LoVo (cell line): Measurements from ENCODE around the gene KLK12.
"Not testable (repeated sequence)": the region's sequence is repeated elsewhere in the genome, so short reads cannot be mapped to it uniquely, and the experiment has no call there.

Experiments used
- DNase-seq: peaks from one replicate; pipeline ENCODE4 v3.0.0-alpha.2; 2016; ENCODE audit warnings: low spot score

KLK12 gene

DNA sequence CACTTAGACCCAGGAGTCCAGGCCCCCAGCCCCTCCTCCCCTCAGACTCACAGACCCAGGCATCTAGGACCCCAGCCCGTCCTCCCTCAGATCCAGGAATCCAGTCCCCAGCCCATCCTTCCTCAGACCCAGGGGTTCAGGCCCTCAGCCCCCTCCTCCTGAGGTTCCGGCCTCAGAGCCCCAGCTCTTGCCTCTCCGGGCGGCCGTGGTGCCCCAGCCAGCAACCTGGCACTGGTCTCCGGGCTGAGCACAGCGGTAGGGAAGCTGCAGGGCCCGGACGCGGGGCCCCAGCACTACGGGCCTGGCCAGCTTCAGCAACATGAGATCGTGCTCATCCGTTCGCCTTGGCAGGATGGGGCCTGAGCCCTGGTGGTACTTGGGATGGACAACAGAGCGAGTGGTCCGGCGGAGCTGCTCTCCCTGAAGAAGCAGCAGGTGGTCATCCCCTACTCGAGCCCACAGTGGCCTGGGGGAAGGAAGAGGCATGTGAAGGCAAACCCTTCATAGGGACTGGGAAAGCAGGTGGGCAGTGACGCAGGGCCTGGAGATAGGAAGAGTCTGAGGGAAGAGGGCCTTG lies 19.0 kb downstream of the KLK12 start:
- no peak for DNase-seq

DNA sequence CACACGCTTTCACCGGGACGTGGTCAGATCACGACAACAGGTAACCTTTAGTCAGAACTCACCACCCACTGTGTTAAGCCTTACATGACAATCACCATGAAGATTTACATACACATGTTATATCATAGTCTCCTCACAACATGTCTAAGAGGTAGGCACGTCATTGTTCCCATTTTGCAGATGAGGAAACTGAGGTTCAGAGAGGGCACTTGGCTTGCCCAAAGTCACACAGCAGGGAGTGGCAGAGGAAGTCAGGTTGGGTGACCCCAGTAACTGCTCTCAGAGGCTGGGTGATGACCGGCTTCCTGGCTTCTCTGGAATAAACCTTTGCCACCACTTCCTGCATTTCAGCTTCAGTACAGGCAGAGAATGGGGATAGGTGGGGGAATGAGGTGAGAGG lies 20.6 kb downstream of the KLK12 start:
- DNase-seq, result no peak

DNA sequence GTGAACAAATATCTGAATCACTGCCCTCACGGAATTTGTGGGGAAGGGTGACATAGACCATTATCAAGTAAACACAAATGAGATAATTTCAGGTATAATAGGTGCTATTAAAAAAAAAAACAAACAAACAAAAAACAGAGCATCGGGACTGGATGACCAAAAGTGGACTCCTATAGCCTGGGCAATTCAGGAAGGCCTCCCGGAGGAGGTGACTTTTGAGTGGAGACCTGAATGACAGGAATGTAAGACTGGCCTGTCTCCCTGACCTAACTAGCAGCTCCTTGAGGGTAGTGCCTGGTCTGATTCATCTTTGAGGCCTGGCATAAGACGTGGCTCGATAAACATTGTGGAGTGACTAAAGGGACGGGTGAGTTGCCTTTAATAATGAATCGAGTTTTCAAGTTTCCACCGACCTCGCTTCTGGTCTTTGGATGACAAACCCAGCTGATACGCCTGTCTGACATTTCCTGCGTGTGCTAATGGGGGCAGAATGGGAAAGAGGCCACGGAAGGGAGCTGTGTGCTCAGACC lies 22.1 kb downstream of the KLK12 start:
- DNase-seq, result no peak

DNA sequence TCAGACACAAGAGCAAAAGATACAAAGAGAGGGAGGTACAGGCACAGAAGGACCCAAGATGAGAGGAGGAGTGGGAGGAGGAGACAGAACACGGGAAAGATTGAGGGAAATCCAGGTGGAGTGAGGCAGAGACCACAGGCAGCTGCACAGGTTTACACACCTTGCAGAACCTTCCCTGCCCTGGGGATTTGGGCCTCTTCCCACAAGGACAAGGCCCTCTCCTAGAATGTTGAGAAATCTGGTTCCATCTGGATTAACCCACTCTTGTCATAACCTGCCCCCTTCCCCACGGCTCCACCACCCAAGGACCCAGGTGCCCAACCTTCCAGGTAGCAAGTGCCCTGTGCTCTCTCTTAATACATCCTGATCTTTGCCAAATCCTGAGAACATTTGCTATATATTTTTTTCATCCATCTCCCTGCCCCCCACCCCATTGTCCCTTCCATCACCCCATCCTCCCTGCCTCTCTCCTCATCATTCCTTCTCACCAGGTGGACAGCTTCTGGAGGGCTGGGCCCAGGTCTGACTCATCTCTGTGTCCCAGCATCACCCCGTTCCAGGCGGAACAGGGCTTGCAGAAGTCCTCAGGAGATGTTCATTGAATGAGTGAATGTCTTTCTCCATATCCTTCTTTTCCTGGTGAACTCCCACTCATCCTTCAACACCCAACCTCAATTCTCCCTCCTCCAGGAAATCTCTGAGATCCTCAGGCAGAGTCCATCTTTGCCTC lies 24.6 kb downstream of the KLK12 start:
- no peak for DNase-seq

DNA sequence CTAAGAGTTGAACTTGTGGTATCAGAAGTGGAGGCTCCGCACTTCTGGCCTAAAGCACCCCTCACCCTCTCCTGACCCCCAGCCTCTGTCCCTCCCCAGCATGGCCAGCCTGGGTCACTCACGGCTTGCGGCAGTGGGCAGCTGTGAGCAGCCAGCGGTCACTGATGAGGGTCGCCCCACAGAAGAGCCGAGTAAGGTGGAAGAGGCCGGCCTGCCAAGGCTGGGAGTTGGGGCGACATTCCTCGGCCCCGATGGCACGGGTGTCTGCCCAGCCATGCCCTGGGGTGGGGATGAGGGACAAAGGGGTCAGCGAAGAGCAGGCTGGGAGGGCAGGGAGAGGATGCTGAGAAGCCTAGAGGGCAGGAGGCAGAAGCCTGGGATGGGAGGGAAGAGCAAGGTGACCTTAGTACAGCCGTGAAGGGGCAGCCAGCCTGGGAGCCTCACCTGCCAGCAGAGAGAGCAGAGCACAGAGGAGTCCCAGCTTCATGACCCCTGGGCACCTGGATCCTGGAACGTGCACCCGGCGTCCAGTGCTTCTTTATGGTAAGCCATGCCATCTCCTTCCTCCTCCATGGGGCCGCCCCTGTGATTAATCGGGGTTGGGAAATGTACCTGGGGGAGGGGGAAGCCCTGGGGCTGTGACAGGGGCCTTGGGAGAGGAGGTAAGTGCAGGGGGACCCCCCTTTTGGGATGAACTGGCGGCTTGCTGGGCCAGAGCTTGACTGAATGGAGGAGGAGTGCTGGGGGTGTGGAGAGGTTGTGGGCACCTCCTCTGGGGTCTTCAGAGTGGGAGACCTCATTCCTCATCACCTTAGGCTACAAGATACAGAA lies 25.5 kb downstream of the KLK12 start:
- no peak for DNase-seq

DNA sequence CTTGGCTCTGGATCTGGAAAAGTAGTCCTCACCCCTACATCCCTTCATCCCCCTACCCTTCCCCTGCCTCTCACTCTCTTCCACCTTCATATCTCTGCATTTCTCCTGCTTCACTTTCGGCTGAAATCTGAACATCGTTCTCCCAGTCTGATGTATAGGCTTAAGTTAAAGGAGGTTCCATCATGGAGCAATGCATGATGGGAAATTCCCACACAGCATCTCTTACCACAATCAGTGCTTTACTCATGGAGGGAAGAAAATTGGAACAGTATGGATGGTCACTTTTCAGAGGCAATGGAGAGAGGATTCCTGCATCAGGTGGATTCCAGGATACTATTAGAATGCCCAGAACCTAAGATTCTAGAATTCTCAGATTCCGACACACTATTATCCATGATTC lies 27.3 kb downstream of the KLK12 start:
- no peak for DNase-seq

DNA sequence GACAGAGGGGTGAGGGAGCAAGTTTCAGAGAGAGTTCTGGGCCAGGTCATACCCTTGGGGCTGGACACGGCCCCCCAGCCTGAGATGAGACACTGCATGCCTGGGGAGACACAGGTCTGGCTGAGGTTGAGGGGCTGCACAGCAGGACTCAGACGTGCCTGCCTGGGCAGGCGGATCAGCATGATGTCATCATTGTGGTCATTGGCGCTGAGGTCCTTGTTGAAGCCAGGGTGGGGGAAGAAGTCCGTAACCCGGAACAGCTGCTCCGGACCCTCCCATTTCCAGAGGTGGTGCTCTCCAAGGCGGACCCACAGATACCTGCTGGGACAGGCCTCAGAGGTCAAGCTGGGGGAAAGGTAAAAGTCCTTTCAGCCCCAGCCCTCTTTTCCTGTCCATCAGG lies 28.4 kb downstream of the KLK12 start:
- DNase-seq, result no peak

DNA sequence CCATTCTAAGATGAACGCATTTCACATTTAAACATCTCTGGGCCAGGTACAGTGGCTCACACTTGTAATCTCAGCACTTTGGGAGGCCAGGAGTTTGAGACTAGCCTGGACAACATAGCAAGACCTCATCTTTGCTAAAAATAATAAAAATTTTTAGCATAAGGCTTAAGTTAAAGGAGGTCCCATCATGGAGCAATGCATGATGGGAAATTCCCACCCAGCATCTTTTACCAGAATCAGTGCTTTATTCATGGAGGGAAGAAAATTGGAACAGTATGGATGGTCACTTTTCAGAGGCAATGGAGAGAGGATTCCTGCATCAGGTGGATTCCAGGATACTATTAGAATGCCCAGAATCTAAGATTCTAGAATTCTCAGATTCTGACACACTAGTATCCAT lies 29.6 kb downstream of the KLK12 start:
- DNase-seq, result no peak

DNA sequence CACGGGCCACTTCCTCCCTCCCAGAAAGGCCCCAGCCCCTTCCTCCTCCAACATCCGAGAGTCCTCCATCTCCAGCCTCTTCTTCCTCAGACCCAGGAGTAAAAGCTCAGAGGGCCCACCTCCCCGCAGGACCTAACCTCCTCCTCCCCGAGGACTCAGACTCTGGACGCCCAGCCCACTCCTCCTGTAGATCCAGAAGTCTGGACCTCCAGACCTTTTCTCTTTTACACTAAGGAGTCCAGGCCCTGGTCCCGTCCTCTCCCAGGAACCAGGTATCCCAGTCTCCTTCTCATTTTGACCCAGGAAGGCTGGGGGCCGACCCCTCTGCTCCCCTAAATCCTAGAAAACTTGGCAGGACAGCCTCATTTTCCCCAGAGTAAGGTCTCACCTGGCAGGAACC lies 31.5 kb downstream of the KLK12 start:
- no peak for DNase-seq

DNA sequence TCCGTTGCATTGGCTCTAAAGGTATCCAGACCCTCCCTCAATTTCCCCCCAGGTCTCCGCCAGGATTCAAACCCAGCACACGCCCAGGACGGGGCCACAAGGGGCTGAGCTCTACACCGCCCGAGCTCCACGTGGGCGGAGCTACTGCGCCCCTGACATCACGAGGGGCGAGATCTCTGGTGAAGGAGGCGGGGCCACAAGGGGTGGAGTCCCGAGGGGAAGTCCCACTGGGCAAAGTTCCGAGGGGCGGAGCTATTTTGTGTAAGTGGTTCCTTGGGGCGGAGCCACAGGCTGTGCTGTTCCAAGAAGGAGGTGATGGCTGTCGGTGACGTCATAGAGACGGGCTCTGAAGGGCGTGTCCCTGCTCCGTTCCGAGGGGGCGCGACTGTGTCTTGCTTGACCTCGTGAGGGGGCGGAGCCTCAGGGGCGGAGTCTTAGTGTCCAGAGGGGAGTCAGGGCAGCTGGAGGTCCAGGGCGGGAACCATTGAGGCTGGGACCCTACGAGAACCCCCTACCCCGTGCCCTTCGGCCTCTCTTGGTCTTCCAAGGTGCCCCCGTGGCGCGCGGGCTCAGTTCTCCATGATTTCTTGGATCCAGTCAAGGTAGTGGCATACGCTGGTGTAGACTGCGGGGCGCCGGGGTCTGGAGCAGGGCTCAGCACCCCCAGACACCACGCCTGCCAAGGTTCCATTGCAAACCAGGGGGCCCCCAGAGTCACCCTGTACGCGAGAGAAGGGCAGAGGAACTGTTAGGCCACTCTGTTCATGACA lies 32.1 kb downstream of the KLK12 start:
- DNase-seq, result peak; percentile 60

DNA sequence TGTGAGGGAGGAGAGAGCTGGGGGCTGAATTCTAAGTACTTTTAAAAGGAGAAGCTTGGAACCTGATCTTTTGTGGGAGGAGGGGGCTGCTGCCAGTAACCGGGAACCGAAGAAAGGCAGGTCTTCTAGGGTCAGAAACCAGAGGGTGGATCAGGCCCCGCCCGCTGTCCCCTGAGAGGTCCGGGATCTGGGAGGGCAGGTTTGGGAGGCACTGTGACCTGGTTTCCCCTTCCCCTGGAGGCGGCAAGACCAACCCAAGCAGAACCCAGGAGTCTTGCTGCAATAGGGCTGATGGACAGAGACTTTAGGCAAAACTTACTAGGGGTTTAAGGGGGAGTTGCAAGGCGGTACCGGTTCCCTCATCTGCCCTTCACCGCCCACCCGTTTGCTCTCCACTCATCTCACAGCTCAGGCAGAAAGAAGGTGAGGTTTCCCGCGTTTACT lies 32.7 kb downstream of the KLK12 start:
- no peak for DNase-seq

DNA sequence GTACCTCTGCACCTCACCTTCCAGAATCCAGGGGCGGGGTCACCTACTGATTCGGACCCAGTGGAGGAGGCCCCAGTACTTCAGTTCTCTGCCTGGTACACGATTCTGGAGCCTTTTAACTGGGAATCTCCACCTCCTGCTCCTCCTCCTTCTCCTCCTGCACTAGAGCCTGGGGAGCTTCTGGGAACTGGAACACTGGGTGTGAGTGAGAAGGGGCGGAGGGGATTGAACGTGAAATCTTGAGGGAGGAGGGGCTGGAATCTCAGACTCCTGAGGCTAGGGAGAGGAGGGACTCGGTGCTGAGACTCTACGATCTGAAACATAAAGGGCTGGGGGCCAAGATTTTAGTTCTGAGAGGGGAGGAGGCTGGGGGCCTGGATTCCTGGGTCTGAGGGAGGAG lies 33.3 kb downstream of the KLK12 start, which contains the start of gene KLK8:
KLK8 (minus strand) TSS at position 90 of the 400 bp plus-strand sequence. CDS start 437 bp downstream, outside the sequence.
- no peak for DNase-seq

DNA sequence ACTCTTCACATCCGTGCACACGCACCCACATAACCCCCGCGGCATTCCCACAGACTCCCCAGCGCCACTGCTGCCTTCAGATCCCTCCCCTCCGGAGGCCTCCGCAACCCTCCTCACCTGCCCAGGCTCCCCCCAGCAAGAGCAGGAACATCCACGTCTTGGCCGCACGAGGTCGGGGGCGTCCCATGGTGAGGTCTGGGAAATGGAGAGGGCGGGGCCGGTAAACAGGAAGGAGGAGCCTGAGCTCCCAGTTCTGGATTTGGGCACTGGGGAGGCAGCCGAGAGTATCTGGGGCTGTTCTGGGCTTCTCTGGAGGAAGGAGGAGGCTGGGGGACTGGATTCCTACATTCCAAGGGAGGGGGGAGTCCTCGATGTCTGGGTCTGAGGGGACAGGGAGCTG lies 33.8 kb downstream of the KLK12 start:
- DNase-seq, result no peak

DNA sequence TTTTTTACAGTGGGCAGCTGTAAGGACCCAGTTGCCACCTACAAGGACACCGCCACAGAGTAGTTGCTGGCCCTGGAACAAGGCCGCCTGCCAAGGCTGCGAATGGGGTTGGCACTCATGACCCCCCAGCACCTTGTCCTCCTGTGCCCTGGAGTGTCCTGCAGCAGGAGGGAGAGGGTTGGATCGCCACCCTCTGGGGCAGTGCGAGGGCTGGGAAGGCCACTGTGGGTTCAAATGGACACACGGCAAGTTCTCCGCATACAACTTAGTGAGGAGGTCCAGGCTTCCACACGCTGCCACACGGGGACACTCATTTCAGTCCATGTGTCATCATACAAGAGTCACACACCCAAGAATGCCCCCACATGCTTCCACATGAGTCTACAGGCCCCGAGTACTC lies 34.4 kb downstream of the KLK12 start:
- no peak for DNase-seq

DNA sequence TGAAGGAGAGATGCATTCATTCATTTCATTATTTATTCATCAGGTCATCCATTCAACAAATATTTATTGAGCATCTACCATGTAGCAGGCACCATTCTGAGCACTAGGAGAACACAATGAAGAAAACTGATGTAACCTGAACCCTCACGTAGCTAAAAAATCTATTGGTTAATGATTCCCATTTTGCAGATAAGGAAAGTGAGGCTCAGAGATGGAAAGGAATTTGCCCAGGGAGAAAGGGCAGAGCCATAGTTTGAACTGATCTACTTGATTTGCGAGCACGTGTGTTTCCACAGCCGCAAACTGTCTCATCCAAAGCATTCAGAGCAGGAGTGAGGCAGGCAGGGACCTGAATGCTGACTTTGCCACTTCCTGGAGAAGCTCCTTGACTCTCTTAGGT lies 36.1 kb downstream of the KLK12 start:
- no peak for DNase-seq

DNA sequence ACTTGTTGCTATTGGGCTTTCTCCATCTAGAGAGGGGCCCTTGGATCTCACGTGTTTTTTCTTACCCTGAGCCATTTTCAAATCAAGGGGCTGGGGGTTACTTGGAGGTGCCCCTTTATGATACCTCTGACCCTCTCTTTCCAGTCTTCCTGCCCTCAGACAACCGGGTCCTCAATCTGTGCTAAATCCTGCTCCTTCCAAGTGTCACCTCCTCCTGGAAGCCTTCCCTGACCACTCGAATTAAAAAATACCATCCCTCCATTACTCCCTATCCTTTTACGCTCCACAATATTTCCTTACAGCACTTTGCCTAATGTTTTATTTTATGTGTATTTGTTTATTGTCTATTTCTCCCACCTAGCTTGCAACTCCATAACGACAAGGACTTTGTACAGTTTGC lies 36.7 kb downstream of the KLK12 start:
- DNase-seq, result no peak

DNA sequence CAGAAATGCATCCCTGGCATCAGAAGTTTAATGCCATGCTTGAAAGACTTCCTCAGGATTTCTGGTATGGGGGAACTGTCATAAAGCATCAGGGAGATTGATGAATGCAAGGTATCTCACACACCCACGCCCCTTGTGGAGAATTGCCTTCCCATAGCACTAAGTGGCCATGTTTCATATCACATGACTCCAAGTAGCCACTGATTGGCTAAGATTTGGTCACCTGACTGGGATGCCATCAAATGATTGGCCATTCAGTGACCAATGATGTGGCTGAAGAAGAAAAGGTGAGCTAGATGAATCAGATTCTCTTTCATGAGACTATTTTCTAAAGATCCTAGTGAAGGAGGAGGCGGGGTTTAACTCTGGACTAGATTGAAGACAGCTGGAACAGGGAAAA lies 40.7 kb downstream of the KLK12 start:
- no peak for DNase-seq

DNA sequence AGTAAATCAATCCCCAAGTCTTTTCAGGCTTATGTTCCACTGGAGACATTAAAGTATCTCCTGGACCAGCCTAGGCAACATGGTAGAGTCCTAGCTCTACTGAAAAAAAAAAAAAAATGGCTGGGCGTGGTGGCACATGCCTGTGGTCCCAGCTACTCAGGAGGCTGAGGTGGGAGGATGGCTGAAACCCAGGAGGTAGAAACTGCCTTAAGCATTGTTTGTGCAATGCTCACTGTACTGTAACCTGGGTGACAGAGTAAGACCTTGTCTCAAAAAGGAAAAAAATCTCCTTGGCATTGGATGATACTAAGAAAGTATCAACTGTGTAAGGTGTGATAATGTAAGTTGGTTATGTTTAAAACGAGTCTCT lies 42.2 kb downstream of the KLK12 start:
- no peak for DNase-seq

DNA sequence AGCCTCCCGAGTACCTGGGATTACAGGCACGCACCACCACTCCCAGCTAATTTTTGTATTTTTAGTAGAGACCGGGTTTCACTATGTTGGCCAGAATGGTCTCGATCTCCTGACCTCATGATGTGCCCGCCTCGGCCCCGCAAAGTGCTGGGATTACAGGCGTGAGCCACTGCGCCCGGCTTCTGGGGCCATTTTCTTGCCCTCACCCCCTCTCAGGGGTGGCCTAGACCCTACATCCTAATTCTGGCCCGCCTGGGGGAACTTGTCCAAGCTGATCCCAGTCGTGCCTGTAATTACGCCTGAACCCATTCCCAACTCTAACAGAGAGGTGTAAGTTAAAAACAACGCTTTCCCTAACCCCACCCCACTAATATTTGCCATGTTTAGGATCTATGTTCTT lies 50.4 kb downstream of the KLK12 start:
- not testable (repeated sequence) for DNase-seq

DNA sequence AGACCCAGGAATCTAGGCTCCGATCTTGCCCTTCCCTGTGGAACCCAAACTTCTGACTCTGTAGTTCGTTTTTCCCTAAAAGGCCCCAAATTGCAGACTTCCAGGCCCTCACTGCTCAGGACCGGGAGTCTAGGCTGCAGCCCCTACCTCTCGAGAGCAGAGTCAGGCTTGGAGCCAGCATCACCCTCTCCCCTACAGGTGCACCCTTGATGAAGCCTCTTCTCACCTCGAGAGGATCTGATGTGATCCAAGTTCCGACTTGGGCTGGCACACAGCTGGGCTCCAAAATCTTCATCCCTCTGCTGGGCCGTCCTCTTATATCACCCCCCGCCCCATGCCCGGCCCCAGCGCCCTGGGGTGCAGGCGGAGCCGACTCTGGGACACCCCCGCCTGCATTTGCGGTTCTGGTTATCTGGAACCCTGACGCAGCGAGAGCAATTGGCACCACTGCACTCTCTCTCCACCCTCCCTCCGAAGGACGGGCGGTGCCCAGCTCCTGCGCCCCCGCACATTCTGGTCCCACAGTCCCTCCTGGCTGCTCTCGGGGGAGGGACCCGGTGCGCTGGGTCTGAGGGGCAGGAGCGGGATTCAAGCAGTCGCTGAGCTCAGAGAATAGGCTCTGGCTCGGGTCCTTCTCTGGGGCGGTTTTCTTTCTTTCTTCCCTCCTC lies 51.0 kb downstream of the KLK12 start, which contains the start of gene KLK7:
KLK7 (minus strand) TSS at position 293 of the 668 bp plus-strand sequence. CDS start 1,518 bp downstream, outside the sequence.
- no peak for DNase-seq

DNA sequence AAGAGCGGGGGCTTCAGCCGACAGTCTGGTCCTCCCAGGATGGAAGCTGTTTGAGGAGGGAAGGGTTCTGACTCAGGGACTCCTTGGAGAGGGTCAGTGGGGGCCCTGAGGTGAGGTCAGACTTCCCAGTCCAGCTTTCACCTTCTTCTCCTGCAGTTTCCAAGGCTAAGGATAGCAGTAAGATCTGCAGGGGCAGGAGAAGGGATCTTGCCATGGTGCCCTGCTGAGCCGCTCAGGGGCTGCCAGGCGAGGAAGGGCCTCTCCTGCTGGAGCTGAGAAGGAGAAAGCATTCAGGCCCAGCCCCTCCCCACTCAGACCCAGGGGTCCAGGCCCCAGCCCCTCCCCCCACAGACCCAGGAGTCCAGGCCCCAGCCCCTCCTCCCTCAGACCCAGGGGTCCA lies 52.6 kb downstream of the KLK12 start:
- DNase-seq, result no peak
